Measurements from ENCODE around the gene CRIP1.

GRCh38 chr14:105536051-105536450 is 49.4 kb downstream of the CRIP1 start:
- TF ChIP-seq TAF1 (IDR thresholded peaks at IDR 0.05; ENCODE audit: low read depth) (no peak), YY1 (IDR thresholded peaks at IDR 0.05; ENCODE audit: low read depth) (no peak)

Measured in Ishikawa (cell line).